SK-N-SH treated with all-trans-retinoic acid at 6 μM for 48 hours (cell line): ENCODE results near the gene APBB1IP.

Experiments used
- ATAC-seq: fragments of 200-7000 bp; cut with Tn5 transposase; 3 replicates; pipeline ENCODE4 v1.9.1; 2020; ENCODE audit warnings: mild to moderate bottlenecking, moderate library complexity
- ARNTL ChIP-seq: fragments of 450-650 bp; formaldehyde crosslinking; IDR thresholded peaks from 2 replicates; pipeline ENCODE4 v1.5.0; 2020; ENCODE audit warnings: low read depth, mild to moderate bottlenecking, moderate library complexity, borderline replicate concordance
- BACH2 ChIP-seq: fragments of 250-450 bp; sonication (Bioruptor Pico); IDR thresholded peaks from 2 replicates; pipeline ENCODE4 v1.9.0; 2021; ENCODE audit warnings: mild to moderate bottlenecking, borderline replicate concordance
- CSDC2 ChIP-seq: fragments of 250-450 bp; sonication (Bioruptor Pico); IDR thresholded peaks from 2 replicates; pipeline ENCODE4 v1.5.0; 2020; ENCODE audit warnings: mild to moderate bottlenecking, moderate library complexity
- ESRRG ChIP-seq: fragments of 250-450 bp; sonication (Bioruptor Pico); IDR thresholded peaks from 2 replicates; pipeline ENCODE4 v1.6.1; 2021; ENCODE audit warnings: mild to moderate bottlenecking
- ISL1 ChIP-seq: fragments of 250-450 bp; sonication (Bioruptor Pico); IDR thresholded peaks from 2 replicates; pipeline ENCODE4 v2.1.2; 2022; ENCODE audit warnings: mild to moderate bottlenecking, moderate library complexity
- OSR1 ChIP-seq: fragments of 250-450 bp; sonication (Bioruptor Pico); IDR thresholded peaks from 2 replicates; pipeline ENCODE4 v1.8.0; 2022; ENCODE audit warnings: moderate library complexity, mild to moderate bottlenecking, inconsistent platforms
- PPARA ChIP-seq: fragments of 250-450 bp; sonication (Bioruptor Pico); IDR thresholded peaks from 2 replicates; pipeline ENCODE4 v1.5.0; 2020; ENCODE audit warnings: mild to moderate bottlenecking, borderline replicate concordance
- RARB ChIP-seq: fragments of 250-450 bp; sonication (Bioruptor Pico); IDR thresholded peaks from 2 replicates; pipeline ENCODE4 v1.8.0; 2021; ENCODE audit warnings: mild to moderate bottlenecking, moderate library complexity
- SNAI2 ChIP-seq: fragments of 250-450 bp; sonication (Bioruptor Pico); IDR thresholded peaks from 2 replicates; pipeline ENCODE4 v1.5.0; 2020; ENCODE audit warnings: mild to moderate bottlenecking, moderate library complexity
- TCF4 ChIP-seq: fragments of 250-450 bp; sonication (Bioruptor Pico); IDR thresholded peaks from 2 replicates; pipeline ENCODE4 v1.8.0; 2021; ENCODE audit warnings: mild to moderate bottlenecking, moderate library complexity, borderline replicate concordance
- TOX ChIP-seq: fragments of 250-450 bp; sonication (Bioruptor Pico); IDR thresholded peaks from 2 replicates; pipeline ENCODE4 v1.8.0; 2021; ENCODE audit warnings: mild to moderate bottlenecking, moderate library complexity, borderline replicate concordance
- ZC3H10 ChIP-seq: fragments of 250-450 bp; sonication (Bioruptor Pico); IDR thresholded peaks from 2 replicates; pipeline ENCODE4 v1.5.1; 2021; ENCODE audit warnings: mild to moderate bottlenecking, moderate library complexity
- ZFP30 ChIP-seq: fragments of 450-650 bp; formaldehyde crosslinking; IDR thresholded peaks from 2 replicates; pipeline ENCODE4 v1.5.0; 2022; ENCODE audit warnings: mild to moderate bottlenecking, moderate library complexity
- ZNF565 ChIP-seq: fragments of 450-650 bp; formaldehyde crosslinking; conservative IDR thresholded peaks from 2 replicates; pipeline ENCODE4 v1.5.0; 2020; ENCODE audit warnings: low read depth, mild to moderate bottlenecking, moderate library complexity
- ZNF70 ChIP-seq: fragments of 450-650 bp; formaldehyde crosslinking; IDR thresholded peaks from 2 replicates; pipeline ENCODE4 v1.5.0; 2020; ENCODE audit warnings: mild to moderate bottlenecking, moderate library complexity
- ZNF8 ChIP-seq: fragments of 450-650 bp; formaldehyde crosslinking; IDR thresholded peaks from 2 replicates; pipeline ENCODE4 v1.5.0; 2020; ENCODE audit warnings: mild to moderate bottlenecking, moderate library complexity
- TF ChIP-seq, protein P1 (sequence below): fragments of 250-450 bp; sonication (Bioruptor Pico); IDR thresholded peaks from 2 replicates; pipeline ENCODE4 v1.8.0; 2020; ENCODE audit warnings: mild to moderate bottlenecking, moderate library complexity, borderline replicate concordance
- TF ChIP-seq, protein P2 (sequence below): fragments of 250-450 bp; sonication (Bioruptor Pico); IDR thresholded peaks from 2 replicates; pipeline ENCODE4 v1.8.0; 2021; ENCODE audit warnings: low read depth, mild to moderate bottlenecking, moderate library complexity, borderline replicate concordance
- TF ChIP-seq, protein P3 (sequence below): fragments of 250-450 bp; sonication (Bioruptor Pico); IDR thresholded peaks from 2 replicates; pipeline ENCODE4 v1.5.0; 2020; ENCODE audit warnings: mild to moderate bottlenecking, moderate library complexity
- TF ChIP-seq, protein P4 (sequence below): fragments of 250-450 bp; sonication (Bioruptor Pico); IDR thresholded peaks from 2 replicates; pipeline ENCODE4 v1.5.1; 2021; ENCODE audit warnings: mild to moderate bottlenecking, moderate library complexity

APBB1IP gene

DNA sequence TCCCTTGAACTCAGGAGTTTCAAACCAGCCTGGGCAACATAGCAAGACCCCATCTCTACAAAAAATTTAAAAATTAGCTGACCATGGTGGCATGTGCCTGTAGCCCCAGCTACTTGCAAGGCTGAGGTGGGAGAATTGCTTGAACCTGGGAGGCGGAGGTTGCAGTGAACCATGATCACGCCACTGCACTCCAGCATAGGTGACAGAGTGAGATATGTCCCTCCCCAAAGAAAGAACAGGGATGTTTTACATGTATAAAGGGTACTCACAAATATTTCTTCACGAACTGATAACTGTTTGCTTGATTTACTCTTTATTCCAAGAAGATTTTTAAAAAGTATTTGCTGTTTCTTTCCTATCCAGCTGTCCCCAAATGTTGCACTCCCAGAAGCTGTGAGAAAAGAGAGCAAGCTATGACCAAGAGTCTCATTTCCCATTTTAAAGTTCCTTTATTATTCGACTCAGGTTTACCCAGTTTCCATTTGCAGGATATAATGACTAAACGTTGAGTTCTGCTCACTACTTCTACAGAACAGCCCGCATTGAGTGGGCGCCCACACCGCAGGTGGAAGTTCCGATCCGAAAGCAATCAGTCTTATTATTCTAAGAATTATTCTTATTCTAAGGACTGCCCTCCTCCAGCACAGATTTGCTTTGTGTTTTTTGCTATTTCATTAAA is 90.7 kb downstream of the APBB1IP start:
- TF ChIP-seq SNAI2 (CRISPR knock-in tag): no peak
- TF ChIP-seq TCF4 (CRISPR knock-in tag): no peak
- TF ChIP-seq ZC3H10 (CRISPR knock-in tag): no peak
- TF ChIP-seq OSR1 (CRISPR knock-in tag): no peak
- TF ChIP-seq ESRRG (CRISPR knock-in tag): no peak
- TF ChIP-seq ZFP30: no peak
- TF ChIP-seq ARNTL (CRISPR knock-in tag): no peak
- TF ChIP-seq, protein P1, sequence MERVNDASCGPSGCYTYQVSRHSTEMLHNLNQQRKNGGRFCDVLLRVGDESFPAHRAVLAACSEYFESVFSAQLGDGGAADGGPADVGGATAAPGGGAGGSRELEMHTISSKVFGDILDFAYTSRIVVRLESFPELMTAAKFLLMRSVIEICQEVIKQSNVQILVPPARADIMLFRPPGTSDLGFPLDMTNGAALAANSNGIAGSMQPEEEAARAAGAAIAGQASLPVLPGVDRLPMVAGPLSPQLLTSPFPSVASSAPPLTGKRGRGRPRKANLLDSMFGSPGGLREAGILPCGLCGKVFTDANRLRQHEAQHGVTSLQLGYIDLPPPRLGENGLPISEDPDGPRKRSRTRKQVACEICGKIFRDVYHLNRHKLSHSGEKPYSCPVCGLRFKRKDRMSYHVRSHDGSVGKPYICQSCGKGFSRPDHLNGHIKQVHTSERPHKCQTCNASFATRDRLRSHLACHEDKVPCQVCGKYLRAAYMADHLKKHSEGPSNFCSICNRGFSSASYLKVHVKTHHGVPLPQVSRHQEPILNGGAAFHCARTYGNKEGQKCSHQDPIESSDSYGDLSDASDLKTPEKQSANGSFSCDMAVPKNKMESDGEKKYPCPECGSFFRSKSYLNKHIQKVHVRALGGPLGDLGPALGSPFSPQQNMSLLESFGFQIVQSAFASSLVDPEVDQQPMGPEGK: no peak
- no peak for TF ChIP-seq ZNF565 (CRISPR knock-in tag)
- TF ChIP-seq PPARA: no peak
- no peak for TF ChIP-seq ISL1 (CRISPR knock-in tag)
- TF ChIP-seq ZNF8 (CRISPR knock-in tag): no peak
- TF ChIP-seq, protein P2, sequence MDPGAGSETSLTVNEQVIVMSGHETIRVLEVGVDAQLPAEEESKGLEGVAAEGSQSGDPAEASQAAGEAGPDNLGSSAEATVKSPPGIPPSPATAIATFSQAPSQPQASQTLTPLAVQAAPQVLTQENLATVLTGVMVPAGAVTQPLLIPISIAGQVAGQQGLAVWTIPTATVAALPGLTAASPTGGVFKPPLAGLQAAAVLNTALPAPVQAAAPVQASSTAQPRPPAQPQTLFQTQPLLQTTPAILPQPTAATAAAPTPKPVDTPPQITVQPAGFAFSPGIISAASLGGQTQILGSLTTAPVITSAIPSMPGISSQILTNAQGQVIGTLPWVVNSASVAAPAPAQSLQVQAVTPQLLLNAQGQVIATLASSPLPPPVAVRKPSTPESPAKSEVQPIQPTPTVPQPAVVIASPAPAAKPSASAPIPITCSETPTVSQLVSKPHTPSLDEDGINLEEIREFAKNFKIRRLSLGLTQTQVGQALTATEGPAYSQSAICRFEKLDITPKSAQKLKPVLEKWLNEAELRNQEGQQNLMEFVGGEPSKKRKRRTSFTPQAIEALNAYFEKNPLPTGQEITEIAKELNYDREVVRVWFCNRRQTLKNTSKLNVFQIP (CRISPR knock-in tag): no peak
- TF ChIP-seq BACH2 (CRISPR knock-in tag): no peak
- no peak for TF ChIP-seq TOX (CRISPR knock-in tag)
- TF ChIP-seq, all 23 proteins: peak for 0

DNA sequence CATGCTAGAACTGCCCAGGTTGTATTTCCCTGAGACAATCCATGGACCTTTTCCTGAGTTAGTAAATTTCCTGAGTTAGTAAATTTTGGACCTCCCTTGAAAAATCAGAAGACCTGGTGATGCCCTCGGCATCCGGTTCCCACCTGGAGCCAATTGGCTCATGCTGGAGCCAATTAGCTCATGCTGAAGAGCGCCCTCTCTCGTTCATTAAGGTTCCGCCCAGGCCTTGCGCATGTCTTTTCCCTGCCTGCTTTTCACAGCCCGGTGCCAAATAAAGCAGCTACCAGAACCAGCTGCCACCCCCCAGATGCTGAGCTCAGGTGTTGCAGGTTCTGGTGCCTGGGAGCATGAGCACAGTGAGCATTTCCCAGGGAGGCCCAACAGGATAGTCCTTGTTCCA is 96.2 kb downstream of the APBB1IP start:
- no peak for ATAC-seq
- no peak for TF ChIP-seq ZNF8 (CRISPR knock-in tag)
- no peak for TF ChIP-seq ZC3H10 (CRISPR knock-in tag)
- TF ChIP-seq BACH2 (CRISPR knock-in tag): no peak
- TF ChIP-seq RARB: no peak
- TF ChIP-seq CSDC2 (CRISPR knock-in tag): no peak
- TF ChIP-seq OSR1 (CRISPR knock-in tag): no peak

More for the DNA sequence above, 90.7 kb downstream of the APBB1IP start:
- ATAC-seq: no peak

DNA sequence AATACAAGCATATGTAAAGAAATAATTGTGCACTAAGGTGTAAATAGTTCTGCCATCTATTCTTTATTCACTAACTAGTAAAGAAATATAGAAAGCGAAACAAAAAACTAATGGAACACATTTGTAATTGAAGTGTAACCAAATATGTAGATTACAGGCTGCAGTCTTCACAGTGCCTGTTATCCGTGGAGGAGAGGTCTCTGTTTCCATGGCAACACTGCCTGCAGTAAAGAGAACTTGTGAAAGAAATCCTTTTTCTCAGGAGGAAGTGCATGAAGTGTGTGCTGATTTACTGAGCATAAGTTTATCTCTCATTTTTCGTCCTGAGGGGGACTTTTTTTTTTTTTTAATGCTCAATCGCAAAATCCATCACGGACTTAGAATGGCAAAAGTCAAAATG is 102.5 kb downstream of the APBB1IP start:
- TF ChIP-seq RARB (no peak), ISL1 (CRISPR knock-in tag) (no peak)
- TF ChIP-seq, protein P2 (CRISPR knock-in tag): no peak
- no peak for ATAC-seq

DNA sequence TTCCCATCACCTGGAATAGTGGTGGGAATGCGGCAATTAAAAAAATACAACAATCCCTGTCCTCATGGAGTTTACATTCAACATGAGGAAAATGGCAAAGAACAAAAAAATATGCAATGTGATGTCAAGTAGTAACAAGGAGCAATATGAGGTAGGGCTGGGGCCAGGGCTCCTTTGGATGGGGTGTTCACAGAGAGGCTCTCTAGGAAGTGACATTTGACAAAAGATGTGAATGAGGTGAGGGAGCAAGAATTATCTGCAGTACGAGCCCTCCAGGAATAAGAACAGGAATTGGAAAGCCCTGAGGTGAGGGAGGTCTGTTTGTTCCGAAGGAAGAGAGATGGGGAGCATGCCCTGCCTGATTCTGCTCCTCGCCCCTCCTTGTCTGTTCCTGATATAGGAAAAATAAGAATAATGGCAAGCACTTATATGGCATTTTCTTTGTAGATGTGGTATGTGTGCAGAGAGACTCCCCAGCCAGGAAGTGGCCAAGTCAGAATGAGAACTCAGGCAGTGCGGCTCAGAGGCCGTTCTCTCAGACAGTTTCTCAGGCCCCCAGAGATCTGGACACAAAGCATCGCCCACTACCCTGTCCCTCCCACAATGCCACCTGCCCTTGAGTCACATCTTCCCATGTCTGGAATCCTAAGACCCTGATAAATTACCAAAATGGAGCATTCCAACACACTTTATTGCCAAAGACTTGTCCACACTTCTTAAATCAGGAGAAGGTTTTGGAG is 105.6 kb downstream of the APBB1IP start:
- ATAC-seq: no peak
- TF ChIP-seq ISL1 (CRISPR knock-in tag): no peak
- no peak for TF ChIP-seq PPARA
- no peak for TF ChIP-seq SNAI2 (CRISPR knock-in tag)
- TF ChIP-seq, protein P3, sequence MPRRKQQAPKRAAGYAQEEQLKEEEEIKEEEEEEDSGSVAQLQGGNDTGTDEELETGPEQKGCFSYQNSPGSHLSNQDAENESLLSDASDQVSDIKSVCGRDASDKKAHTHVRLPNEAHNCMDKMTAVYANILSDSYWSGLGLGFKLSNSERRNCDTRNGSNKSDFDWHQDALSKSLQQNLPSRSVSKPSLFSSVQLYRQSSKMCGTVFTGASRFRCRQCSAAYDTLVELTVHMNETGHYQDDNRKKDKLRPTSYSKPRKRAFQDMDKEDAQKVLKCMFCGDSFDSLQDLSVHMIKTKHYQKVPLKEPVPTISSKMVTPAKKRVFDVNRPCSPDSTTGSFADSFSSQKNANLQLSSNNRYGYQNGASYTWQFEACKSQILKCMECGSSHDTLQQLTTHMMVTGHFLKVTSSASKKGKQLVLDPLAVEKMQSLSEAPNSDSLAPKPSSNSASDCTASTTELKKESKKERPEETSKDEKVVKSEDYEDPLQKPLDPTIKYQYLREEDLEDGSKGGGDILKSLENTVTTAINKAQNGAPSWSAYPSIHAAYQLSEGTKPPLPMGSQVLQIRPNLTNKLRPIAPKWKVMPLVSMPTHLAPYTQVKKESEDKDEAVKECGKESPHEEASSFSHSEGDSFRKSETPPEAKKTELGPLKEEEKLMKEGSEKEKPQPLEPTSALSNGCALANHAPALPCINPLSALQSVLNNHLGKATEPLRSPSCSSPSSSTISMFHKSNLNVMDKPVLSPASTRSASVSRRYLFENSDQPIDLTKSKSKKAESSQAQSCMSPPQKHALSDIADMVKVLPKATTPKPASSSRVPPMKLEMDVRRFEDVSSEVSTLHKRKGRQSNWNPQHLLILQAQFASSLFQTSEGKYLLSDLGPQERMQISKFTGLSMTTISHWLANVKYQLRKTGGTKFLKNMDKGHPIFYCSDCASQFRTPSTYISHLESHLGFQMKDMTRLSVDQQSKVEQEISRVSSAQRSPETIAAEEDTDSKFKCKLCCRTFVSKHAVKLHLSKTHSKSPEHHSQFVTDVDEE (CRISPR knock-in tag): no peak
- TF ChIP-seq RARB: no peak
- no peak for TF ChIP-seq OSR1 (CRISPR knock-in tag)
- TF ChIP-seq ZNF70 (CRISPR knock-in tag): no peak
- TF ChIP-seq ZNF565 (CRISPR knock-in tag): no peak
- no peak for TF ChIP-seq TCF4 (CRISPR knock-in tag)
- no peak for TF ChIP-seq ZFP30
- TF ChIP-seq, protein P4, sequence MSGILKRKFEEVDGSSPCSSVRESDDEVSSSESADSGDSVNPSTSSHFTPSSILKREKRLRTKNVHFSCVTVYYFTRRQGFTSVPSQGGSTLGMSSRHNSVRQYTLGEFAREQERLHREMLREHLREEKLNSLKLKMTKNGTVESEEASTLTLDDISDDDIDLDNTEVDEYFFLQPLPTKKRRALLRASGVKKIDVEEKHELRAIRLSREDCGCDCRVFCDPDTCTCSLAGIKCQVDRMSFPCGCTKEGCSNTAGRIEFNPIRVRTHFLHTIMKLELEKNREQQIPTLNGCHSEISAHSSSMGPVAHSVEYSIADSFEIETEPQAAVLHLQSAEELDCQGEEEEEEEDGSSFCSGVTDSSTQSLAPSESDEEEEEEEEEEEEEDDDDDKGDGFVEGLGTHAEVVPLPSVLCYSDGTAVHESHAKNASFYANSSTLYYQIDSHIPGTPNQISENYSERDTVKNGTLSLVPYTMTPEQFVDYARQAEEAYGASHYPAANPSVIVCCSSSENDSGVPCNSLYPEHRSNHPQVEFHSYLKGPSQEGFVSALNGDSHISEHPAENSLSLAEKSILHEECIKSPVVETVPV: no peak
- no peak for TF ChIP-seq ESRRG (CRISPR knock-in tag)
- TF ChIP-seq, protein P1: no peak
